Measurements from ENCODE around the gene COBLL1.

GRCh38 chr2:164661349-164661748, 180.3 kb downstream of the COBLL1 start:
- TF ChIP-seq, protein P1, sequence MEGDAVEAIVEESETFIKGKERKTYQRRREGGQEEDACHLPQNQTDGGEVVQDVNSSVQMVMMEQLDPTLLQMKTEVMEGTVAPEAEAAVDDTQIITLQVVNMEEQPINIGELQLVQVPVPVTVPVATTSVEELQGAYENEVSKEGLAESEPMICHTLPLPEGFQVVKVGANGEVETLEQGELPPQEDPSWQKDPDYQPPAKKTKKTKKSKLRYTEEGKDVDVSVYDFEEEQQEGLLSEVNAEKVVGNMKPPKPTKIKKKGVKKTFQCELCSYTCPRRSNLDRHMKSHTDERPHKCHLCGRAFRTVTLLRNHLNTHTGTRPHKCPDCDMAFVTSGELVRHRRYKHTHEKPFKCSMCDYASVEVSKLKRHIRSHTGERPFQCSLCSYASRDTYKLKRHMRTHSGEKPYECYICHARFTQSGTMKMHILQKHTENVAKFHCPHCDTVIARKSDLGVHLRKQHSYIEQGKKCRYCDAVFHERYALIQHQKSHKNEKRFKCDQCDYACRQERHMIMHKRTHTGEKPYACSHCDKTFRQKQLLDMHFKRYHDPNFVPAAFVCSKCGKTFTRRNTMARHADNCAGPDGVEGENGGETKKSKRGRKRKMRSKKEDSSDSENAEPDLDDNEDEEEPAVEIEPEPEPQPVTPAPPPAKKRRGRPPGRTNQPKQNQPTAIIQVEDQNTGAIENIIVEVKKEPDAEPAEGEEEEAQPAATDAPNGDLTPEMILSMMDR (IDR thresholded peaks at IDR 0.05), result no peak
- no peak for TF ChIP-seq EP300 (IDR thresholded peaks at IDR 0.05)
- no peak for TF ChIP-seq POLR2A (IDR thresholded peaks at IDR 0.05)
